ENCODE results near the gene HECTD1. TPM values are rescaled to one million over a fixed set of nuclear protein-coding genes. Genes with fewer than 3 reads are reported as not detected.
A peak's percentile ranks its signal among the peaks of the same experiment; 100 is the strongest.
"Not testable (repeated sequence)": the region's sequence is repeated elsewhere in the genome, so short reads cannot be mapped to it uniquely, and the experiment has no call there.

Gene HECTD1
- total RNA-seq, 4 donors from 2014 or later = 252 to 382 (median 289) TPM

GRCh38 chr14:31096255-31096654 is 111.3 kb downstream of the HECTD1 start:
- 97% methylated on average over 6 of the region's 6 CpGs for WGBS, 2 donors
- DNase-seq = no peak
- Histone ChIP-seq H3K27me3 (no peaks in the 10 kb centered on the region), H3K27ac (no peak overlapping the region), H3K36me3 (peaks cover 20 to 29% of the 10 kb centered on the region in 2 donors), H3K9me3 (no peaks in the 10 kb centered on the region), H3K4me1 (peaks cover 10 to 12% of the 10 kb centered on the region in 2 donors), H3K4me3 (replicated peaks in 1 of 3) (no peak overlapping the region)
- TF ChIP-seq, protein P1, sequence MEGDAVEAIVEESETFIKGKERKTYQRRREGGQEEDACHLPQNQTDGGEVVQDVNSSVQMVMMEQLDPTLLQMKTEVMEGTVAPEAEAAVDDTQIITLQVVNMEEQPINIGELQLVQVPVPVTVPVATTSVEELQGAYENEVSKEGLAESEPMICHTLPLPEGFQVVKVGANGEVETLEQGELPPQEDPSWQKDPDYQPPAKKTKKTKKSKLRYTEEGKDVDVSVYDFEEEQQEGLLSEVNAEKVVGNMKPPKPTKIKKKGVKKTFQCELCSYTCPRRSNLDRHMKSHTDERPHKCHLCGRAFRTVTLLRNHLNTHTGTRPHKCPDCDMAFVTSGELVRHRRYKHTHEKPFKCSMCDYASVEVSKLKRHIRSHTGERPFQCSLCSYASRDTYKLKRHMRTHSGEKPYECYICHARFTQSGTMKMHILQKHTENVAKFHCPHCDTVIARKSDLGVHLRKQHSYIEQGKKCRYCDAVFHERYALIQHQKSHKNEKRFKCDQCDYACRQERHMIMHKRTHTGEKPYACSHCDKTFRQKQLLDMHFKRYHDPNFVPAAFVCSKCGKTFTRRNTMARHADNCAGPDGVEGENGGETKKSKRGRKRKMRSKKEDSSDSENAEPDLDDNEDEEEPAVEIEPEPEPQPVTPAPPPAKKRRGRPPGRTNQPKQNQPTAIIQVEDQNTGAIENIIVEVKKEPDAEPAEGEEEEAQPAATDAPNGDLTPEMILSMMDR (IDR thresholded peaks at IDR 0.05) = no peak
- no peak for TF ChIP-seq POLR2A (IDR thresholded peaks at IDR 0.05)
- intact Hi-C loops (cut with DNase I) = no loop called here

DNA sequence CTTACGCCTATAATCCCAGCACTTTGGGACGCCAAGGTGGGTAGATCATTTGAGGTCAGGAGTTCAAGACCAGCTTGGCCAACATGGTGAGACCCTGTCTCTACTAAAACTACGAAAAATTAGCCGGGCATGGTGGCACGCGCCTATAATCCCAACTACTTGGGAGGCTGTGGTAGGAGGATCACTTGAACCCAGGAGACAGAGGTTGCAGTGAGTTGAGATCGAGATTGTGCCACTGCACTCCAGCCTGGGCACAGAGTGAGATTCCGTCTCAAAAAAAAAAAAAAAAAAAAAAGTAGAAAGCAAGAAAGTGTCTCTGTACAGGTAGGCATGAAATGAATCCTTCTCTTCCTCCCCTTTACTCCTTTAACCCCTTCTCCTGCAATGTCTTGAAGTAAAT is 111.8 kb downstream of the HECTD1 start:
- Histone ChIP-seq H3K4me1 (peaks cover 14 to 16% of the 10 kb centered on the region in 2 donors), H3K36me3 (peaks cover 17 to 25% of the 10 kb centered on the region in 2 donors)
- H3K27me3 ChIP-seq; intact Hi-C loops (cut with DNase I); H3K9me3 ChIP-seq; H3K27ac ChIP-seq; H3K4me3 ChIP-seq (replicated peaks in 1 of 3); DNase-seq: not testable (repeated sequence)
- 94 to 98% methylated on average over 8 of the region's 8 CpGs for WGBS, 2 donors

DNA sequence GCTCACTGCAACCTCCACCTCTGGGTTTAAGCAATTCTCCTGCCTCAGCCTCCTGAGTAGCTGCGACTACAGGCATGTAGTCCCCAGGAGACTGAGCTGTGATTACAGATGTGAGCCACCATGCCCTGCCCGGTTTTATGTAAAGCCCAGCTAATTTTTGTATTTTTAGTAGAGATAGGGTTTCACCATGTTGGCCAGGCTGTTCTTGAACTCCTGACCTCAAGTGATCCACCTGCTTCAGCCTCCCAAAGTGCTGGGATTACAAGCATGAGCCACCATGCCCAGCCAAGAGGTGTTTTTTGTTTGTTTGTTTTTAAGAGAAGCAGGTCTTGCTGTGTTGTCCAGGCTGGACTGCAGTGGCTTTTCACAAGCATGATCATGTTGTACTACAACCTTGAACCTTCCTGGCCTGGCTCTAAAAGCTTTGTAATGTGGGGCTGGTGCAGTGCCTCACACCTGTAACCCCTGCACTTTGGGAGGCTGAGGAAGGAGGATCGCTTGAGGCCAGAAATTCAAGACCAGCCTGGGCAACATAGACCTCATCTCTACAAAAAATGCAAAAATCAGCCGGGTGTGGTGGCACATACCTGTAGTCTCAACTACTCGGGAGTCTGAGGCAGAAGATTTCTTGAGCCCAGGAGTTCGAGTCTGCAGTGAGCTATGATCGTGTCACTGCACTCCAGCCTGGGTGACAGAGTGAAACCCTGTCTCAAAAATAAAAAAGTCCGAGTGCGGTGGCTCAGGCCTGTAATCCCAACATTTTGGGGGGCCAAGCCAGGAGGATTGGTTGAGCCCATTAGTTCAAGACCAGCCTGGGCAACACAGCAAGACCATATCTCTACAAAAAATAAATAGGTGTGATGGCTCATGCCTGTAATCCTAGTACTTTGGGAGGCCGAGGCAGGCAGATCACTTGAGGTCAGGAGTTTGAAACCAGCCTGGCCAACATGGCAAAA is 113.4 kb downstream of the HECTD1 start:
- H3K27me3 ChIP-seq; intact Hi-C loops (cut with DNase I); H3K4me3 ChIP-seq (replicated peaks in 1 of 3); H3K27ac ChIP-seq; DNase-seq; H3K9me3 ChIP-seq: not testable (repeated sequence)
- Histone ChIP-seq H3K4me1 (peaks cover 23 to 26% of the 10 kb centered on the region in 2 donors), H3K36me3 (peaks cover 5 to 14% of the 10 kb centered on the region in 2 donors)
- WGBS, 2 donors = 92 to 94% methylated on average over 10 of the region's 10 CpGs

DNA sequence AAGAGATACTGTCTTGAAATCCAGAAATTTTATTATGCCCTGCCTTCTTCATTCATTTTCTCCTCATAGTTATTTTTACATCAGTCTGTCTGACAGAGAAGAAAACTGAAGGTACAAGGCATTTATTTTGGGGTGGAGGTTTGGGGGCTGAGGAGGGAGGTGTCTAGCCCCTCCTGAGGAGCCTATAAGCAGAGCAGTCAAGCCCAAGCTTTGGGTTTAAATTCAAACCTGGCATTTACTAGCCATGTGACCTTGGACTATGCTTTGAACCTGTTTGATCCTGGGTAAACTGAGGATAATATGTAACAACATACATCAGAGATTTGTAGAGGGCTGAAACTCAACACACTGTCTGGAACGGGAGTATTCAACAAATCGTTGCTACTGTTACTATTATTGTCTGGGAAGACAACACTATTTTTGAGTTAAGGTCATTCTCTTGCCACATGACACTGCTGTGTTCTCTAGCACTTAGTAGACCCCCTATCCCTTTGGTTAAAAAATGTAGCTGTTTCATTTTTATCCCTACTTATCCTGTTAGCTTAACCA is 115.4 kb downstream of the HECTD1 start:
- intact Hi-C loops (cut with DNase I) = no loop called here
- no peaks in the 10 kb centered on the region for H3K36me3 ChIP-seq
- H3K4me1 ChIP-seq = peaks cover 23 to 26% of the 10 kb centered on the region in 2 donors
- no peaks in the 10 kb centered on the region for H3K9me3 ChIP-seq
- no peak overlapping the region for H3K27ac ChIP-seq
- H3K27me3 ChIP-seq = no peaks in the 10 kb centered on the region
- WGBS, 2 donors = 94 to 98% methylated on average over 2 of the region's 2 CpGs
- no peak overlapping the region for H3K4me3 ChIP-seq (replicated peaks in 1 of 3)
- DNase-seq = no peak
- TF ChIP-seq POLR2A (IDR thresholded peaks at IDR 0.05) = no peak
- TF ChIP-seq, protein P1 (IDR thresholded peaks at IDR 0.05) = no peak

DNA sequence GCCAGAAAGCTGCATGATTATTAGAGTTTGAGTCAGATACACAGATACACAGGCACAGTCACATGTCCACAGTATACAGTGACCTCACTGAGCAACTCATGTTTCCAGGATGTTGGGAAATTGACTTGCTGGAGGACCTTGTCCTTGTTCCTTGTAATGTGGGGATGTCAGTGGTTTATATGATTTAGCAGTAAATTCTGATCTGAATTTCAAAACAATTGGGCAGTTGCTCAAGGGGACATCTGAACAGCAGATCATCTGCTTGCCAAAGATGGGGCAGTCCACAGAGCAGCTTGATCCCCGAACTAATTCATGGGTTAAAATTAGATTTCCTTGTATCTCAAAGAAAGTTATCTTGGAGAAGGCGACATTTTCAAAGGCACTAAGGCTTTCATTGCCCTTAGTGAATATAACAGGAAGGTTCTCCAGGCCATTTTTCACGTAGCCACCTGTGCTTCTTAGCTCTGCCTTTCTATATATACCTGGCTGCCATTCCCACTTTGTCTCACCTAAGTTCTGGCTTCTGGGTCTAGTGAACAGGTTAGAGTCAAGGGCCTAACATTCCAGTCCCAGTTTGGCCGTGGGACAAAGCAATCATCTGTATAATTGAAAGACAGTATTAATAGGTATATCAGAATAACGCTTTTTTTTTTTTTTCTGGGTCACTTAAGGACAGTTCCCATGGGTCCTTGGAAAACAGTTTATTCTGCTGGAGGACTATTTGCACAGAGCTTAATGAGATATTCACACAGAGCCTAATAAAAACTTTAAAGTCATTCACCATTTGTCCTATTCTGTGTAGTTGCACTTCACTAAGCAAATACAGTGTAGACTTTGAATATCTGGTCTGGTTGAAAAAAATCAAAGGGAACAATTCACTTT is 116.5 kb downstream of the HECTD1 start:
- Histone ChIP-seq H3K27ac (peak overlapping the region; percentile 50 to 78 (median 56)), H3K9me3 (no peaks in the 10 kb centered on the region), H3K27me3 (no peaks in the 10 kb centered on the region), H3K36me3 (no peaks in the 10 kb centered on the region), H3K4me3 (replicated peaks in 1 of 3) (no peak overlapping the region), H3K4me1 (peaks cover 26 to 28% of the 10 kb centered on the region in 2 donors)
- WGBS, 2 donors = 39 to 48% methylated on average over 5 of the region's 5 CpGs
- intact Hi-C loops (cut with DNase I) = no loop called here
- TF ChIP-seq, protein P1 (IDR thresholded peaks at IDR 0.05) = no peak
- no peak for TF ChIP-seq POLR2A (IDR thresholded peaks at IDR 0.05)
- DNase-seq = peak; percentile 70 to 76

DNA sequence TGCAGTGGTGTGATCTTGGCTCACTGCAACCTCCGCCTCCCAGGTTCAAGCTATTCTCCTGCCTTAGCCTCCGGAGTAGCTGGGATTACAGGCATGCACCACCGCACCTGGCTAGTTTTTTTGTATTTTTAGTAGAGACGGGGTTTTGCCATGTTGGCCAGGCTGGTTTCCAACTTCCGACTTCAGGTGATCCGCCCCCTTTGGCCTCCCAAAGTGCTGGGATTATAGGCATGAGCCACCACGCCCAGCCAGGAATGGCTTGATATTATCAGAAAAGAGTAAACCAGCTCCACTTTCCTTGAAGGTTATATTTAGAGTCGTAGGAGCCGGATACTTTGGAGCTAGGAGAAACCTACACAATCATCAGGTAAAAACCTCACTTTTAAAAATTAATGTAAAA is 121.1 kb downstream of the HECTD1 start:
- H3K27me3 ChIP-seq; H3K4me3 ChIP-seq (replicated peaks in 1 of 3); H3K9me3 ChIP-seq; intact Hi-C loops (cut with DNase I); H3K27ac ChIP-seq; H3K36me3 ChIP-seq: not testable (repeated sequence)
- DNase-seq = peak; percentile 21 to 52
- WGBS, 2 donors = 80 to 82% methylated on average over 9 of the region's 9 CpGs
- H3K4me1 ChIP-seq = peaks cover 24 to 28% of the 10 kb centered on the region in 2 donors

Data from thyroid gland (tissue), 4 donors.